CD4-positive, alpha-beta T cell treated with Interleukin-17A for 1 hour (primary cell): ENCODE data around the gene NUP188.
"Not testable (repeated sequence)": the region's sequence is repeated elsewhere in the genome, so short reads cannot be mapped to it uniquely, and the experiment has no call there.

Experiments used
- DNase-seq: peaks from one replicate; pipeline ENCODE4 v3.0.0-alpha.2; 2020

NUP188 gene

GRCh38 chr9:129033216-129033615 is 85.7 kb downstream of the NUP188 start:
- no peak for DNase-seq

- not testable (repeated sequence) for DNase-seq
Observed at GRCh38 chr9:129035838-129036237, 88.3 kb downstream of the NUP188 start.

GRCh38 chr9:129036241-129036922 is 88.9 kb downstream of the NUP188 start, which contains the start of gene MIGA2:
MIGA2 (plus strand) TSS chr9:129036626; CDS start chr9:129040595, 3,969 bp downstream.
- peak; percentile 98 for DNase-seq

- DNase-seq: no peak
Observed at GRCh38 chr9:129036923-129037766, 89.6 kb downstream of the NUP188 start.

GRCh38 chr9:129037767-129038098 is 90.2 kb downstream of the NUP188 start:
- no peak for DNase-seq

- DNase-seq: no peak
Observed at GRCh38 chr9:129038109-129038852, 90.8 kb downstream of the NUP188 start.

- DNase-seq: no peak
Observed at GRCh38 chr9:129040113-129040643, 92.7 kb downstream of the NUP188 start.

GRCh38 chr9:129042016-129042415 is 94.5 kb downstream of the NUP188 start:
- DNase-seq: no peak

- DNase-seq: no peak
Observed at GRCh38 chr9:129052592-129052991, 105.1 kb downstream of the NUP188 start.

GRCh38 chr9:129053020-129053419 is 105.5 kb downstream of the NUP188 start:
- DNase-seq: no peak

GRCh38 chr9:129054163-129054851 is 106.8 kb downstream of the NUP188 start:
- no peak for DNase-seq
